SK-N-MC (cell line): ENCODE data around the gene IGIP.

Source experiments
- EZH2 ChIP-seq: fragments of 200-600 bp; sonication (generic); IDR thresholded peaks from one replicate; pipeline ENCODE4 v1.6.1; 2017; ENCODE audit warnings: antibody characterized with exemption
- FOXP2 ChIP-seq: optimal IDR thresholded peaks from 2 replicates; pipeline ENCODE3; 2011; ENCODE audit warnings: mild to moderate bottlenecking, moderate library complexity; ENCODE audit not compliant: insufficient read depth; ENCODE audit errors: extremely low read length, control extremely low read depth
- POLR2AphosphoS5 ChIP-seq: IDR thresholded peaks from 2 replicates; pipeline ENCODE4 v1.6.1; 2012; ENCODE audit warnings: mild to moderate bottlenecking, low read depth, low read length, borderline replicate concordance

- TF ChIP-seq POLR2AphosphoS5 (no peak), EZH2 (no peak), FOXP2 (no peak)
Measured at GRCh38 chr5:140135127-140135526, 9.4 kb downstream of the IGIP start.
